ENCODE data around the gene ALX4.

The ALX4 gene

DNA sequence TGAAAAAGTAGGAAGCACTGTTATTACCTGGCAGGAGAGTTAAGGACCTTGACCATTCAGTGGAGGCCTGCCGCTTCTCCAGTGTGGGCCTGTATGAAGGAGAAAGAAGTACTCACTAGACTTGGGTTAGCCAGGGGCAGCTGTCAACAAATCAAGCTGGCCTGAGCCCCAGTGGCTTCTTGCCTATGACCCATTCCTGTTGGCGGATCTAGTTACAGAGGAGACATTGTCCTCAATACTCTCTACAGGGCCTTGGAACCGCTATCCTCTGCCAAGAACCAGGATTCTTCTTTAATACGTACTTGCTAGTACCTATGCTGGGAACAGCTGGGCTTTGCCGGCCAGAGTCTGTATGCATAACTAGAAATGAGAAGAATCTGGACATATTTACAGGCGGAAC lies 68.1 kb downstream of the ALX4 start:
- Histone ChIP-seq H3K4me1 (ENCODE audit: low read depth, poor library complexity, severe bottlenecking) (peaks cover 34% of the 10 kb centered on the region), H3K9ac (no peak overlapping the region), H2AFZ (ENCODE audit: low read depth) (no peak overlapping the region), H3K36me3 (ENCODE audit: insufficient read depth) (no peaks in the 10 kb centered on the region), H4K20me1 (ENCODE audit: insufficient read depth) (no peaks in the 10 kb centered on the region), H3K4me2 (no peak overlapping the region), H3K27me3 (ENCODE audit: insufficient read depth, low read depth) (no peaks in the 10 kb centered on the region), H3K27ac (no peak overlapping the region), H3K4me3 (IDR thresholded peaks at IDR 0.05; ENCODE audit: insufficient read depth, low read depth, low read length) (no peak overlapping the region), H3K79me2 (ENCODE audit: insufficient read depth, low read depth) (no peaks in the 10 kb centered on the region)
- TF ChIP-seq, protein P1, sequence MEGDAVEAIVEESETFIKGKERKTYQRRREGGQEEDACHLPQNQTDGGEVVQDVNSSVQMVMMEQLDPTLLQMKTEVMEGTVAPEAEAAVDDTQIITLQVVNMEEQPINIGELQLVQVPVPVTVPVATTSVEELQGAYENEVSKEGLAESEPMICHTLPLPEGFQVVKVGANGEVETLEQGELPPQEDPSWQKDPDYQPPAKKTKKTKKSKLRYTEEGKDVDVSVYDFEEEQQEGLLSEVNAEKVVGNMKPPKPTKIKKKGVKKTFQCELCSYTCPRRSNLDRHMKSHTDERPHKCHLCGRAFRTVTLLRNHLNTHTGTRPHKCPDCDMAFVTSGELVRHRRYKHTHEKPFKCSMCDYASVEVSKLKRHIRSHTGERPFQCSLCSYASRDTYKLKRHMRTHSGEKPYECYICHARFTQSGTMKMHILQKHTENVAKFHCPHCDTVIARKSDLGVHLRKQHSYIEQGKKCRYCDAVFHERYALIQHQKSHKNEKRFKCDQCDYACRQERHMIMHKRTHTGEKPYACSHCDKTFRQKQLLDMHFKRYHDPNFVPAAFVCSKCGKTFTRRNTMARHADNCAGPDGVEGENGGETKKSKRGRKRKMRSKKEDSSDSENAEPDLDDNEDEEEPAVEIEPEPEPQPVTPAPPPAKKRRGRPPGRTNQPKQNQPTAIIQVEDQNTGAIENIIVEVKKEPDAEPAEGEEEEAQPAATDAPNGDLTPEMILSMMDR (conservative IDR thresholded peaks at IDR 0.05; ENCODE audit: low read depth, low read length) = no peak

DNA sequence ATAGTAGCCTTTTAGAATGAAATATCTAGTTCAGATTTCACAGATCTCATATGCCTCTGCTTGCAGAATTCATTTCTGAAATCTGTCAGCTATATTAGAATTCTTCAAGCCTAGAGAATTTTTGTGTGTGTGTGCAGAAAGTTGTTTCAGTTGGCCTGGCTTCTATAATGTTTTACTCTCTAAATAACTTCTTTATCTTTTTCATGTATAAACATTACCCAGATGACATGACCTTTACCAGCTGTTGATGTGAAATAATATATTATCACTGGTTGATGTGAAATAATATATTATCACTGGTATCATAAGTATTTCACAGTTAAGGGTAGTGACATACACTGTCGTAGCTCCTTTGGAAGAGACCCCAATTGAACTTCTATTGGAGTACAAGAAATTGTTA lies 72.8 kb downstream of the ALX4 start:
- Histone ChIP-seq H3K4me1 (ENCODE audit: low read depth, poor library complexity, severe bottlenecking) (no peaks in the 10 kb centered on the region), H3K9ac (no peak overlapping the region), H3K27ac (no peak overlapping the region), H3K79me2 (ENCODE audit: insufficient read depth, low read depth) (no peaks in the 10 kb centered on the region), H4K20me1 (ENCODE audit: insufficient read depth) (no peaks in the 10 kb centered on the region), H3K4me2 (no peak overlapping the region), H2AFZ (ENCODE audit: low read depth) (no peak overlapping the region), H3K27me3 (ENCODE audit: insufficient read depth, low read depth) (no peaks in the 10 kb centered on the region), H3K4me3 (IDR thresholded peaks at IDR 0.05; ENCODE audit: insufficient read depth, low read depth, low read length) (no peak overlapping the region), H3K36me3 (ENCODE audit: insufficient read depth) (no peaks in the 10 kb centered on the region)
- TF ChIP-seq, protein P1 (conservative IDR thresholded peaks at IDR 0.05; ENCODE audit: low read depth, low read length) = no peak

DNA sequence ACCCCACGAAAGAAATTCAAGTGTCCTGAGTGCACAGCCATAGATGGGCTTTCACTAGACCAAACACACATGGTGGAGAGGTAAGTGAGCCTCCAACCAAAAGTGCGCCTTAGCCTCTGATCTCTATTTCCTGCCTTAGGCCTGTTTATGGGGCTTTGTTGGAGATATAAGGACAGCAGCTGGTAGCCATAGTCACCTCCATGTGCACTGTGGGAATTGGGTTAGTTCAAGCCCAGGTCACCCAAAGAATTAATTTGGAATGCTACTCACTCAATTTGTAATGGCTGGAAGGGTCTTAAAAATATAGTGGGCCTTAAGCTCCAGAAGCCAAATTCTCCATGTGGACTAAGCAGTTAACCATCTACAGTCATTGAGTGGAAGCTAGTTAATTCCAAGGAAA lies 73.6 kb downstream of the ALX4 start:
- Histone ChIP-seq H2AFZ (ENCODE audit: low read depth) (no peak overlapping the region), H3K4me1 (ENCODE audit: low read depth, poor library complexity, severe bottlenecking) (no peaks in the 10 kb centered on the region)

DNA sequence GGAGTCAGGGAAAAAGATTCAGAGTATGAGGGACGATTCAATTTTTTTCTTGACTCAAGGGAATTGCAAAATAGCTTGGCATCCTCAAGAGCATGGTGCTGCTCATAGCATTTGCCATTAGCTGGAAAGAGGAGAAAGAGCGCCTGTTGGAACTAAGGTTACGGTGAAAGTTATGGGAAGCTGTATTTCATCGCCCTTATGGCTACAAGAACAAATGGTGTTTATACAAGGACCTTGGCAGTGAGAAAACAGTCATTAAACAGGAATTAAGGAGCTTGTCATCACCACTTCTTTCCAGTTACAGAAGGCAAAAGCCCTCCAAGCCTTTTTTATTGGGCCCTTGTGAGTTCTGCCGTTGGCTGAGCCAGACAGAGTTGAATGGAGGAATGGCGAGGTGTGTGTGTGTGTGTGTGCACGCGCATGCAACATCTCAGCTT lies 74.2 kb downstream of the ALX4 start:
- H3K27ac ChIP-seq = no peak overlapping the region
- no peaks in the 10 kb centered on the region for H3K79me2 ChIP-seq (ENCODE audit: insufficient read depth, low read depth)
- TF ChIP-seq, protein P1 (conservative IDR thresholded peaks at IDR 0.05; ENCODE audit: low read depth, low read length) = no peak
- H4K20me1 ChIP-seq (ENCODE audit: insufficient read depth) = no peaks in the 10 kb centered on the region
- H3K4me1 ChIP-seq (ENCODE audit: low read depth, poor library complexity, severe bottlenecking) = no peaks in the 10 kb centered on the region
- H3K36me3 ChIP-seq (ENCODE audit: insufficient read depth) = no peaks in the 10 kb centered on the region
- H3K4me2 ChIP-seq = no peak overlapping the region
- no peaks in the 10 kb centered on the region for H3K27me3 ChIP-seq (ENCODE audit: insufficient read depth, low read depth)
- no peak overlapping the region for H2AFZ ChIP-seq (ENCODE audit: low read depth)
- no peak overlapping the region for H3K9ac ChIP-seq
- no peak overlapping the region for H3K4me3 ChIP-seq (IDR thresholded peaks at IDR 0.05; ENCODE audit: insufficient read depth, low read depth, low read length)

More for the DNA sequence above, 73.6 kb downstream of the ALX4 start:
- H3K36me3 ChIP-seq (ENCODE audit: insufficient read depth) = no peaks in the 10 kb centered on the region
- H3K9ac ChIP-seq = no peak overlapping the region
- no peak overlapping the region for H3K4me2 ChIP-seq
- H3K27me3 ChIP-seq (ENCODE audit: insufficient read depth, low read depth) = no peaks in the 10 kb centered on the region
- no peaks in the 10 kb centered on the region for H4K20me1 ChIP-seq (ENCODE audit: insufficient read depth)
- H3K79me2 ChIP-seq (ENCODE audit: insufficient read depth, low read depth) = no peaks in the 10 kb centered on the region
- no peak overlapping the region for H3K4me3 ChIP-seq (IDR thresholded peaks at IDR 0.05; ENCODE audit: insufficient read depth, low read depth, low read length)
- no peak overlapping the region for H3K27ac ChIP-seq
- TF ChIP-seq, protein P1 (conservative IDR thresholded peaks at IDR 0.05; ENCODE audit: low read depth, low read length) = no peak
